Hematopoietic multipotent progenitor cell treated with erythropoietin and hydrocortisone succinate and interleukin-3 and kit ligand, for 6 days (in vitro differentiated cells): Measurements from ENCODE around the gene PXDN.

ENCODE experiments used
- DNase-seq: peaks from one replicate; pipeline ENCODE4 v3.0.0-alpha.2; 2015

PXDN gene

GRCh38 chr2:1754046-1754445 is 9.7 kb upstream of the PXDN start:
- no peak for DNase-seq

- no peak for DNase-seq
These were observed 8.4 kb upstream of the PXDN start for GRCh38 chr2:1752751-1753150.

GRCh38 chr2:1751767-1752725 is 7.7 kb upstream of the PXDN start:
- no peak for DNase-seq

- DNase-seq, result peak; percentile 68
These were observed 6.8 kb upstream of the PXDN start for GRCh38 chr2:1750933-1751766.

GRCh38 chr2:1750270-1750932 is 6.1 kb upstream of the PXDN start:
- no peak for DNase-seq

- DNase-seq, result no peak
These were observed 5.3 kb upstream of the PXDN start for GRCh38 chr2:1749489-1750119.

- no peak for DNase-seq
These were observed 4.6 kb upstream of the PXDN start for GRCh38 chr2:1748741-1749488.

GRCh38 chr2:1748176-1748740 is 3.9 kb upstream of the PXDN start:
- no peak for DNase-seq

- DNase-seq, result no peak
These were observed 3.0 kb upstream of the PXDN start for GRCh38 chr2:1747065-1747941.

- no peak for DNase-seq
These were observed 2.1 kb upstream of the PXDN start for GRCh38 chr2:1746174-1747064.

- DNase-seq, result no peak
These were observed 1.1 kb upstream of the PXDN start for GRCh38 chr2:1745171-1746023.

- no peak for DNase-seq
These were observed 217 bp downstream of the PXDN start for GRCh38 chr2:1744151-1744445.

- no peak for DNase-seq
These were observed 742 bp downstream of the PXDN start for GRCh38 chr2:1743396-1744150.

GRCh38 chr2:1742681-1743395 is 1.5 kb downstream of the PXDN start:
- peak; percentile 5 for DNase-seq

- no peak for DNase-seq
These were observed 2.0 kb downstream of the PXDN start for GRCh38 chr2:1742301-1742680.

GRCh38 chr2:1741851-1742250 is 2.5 kb downstream of the PXDN start:
- DNase-seq, result no peak
